HG03571 (cell line): Measurements from ENCODE around the gene MYL11.
"Not testable (repeated sequence)": the region's sequence is repeated elsewhere in the genome, so short reads cannot be mapped to it uniquely, and the experiment has no call there.

ENCODE experiments used
- ATAC-seq: cut with Tn5 transposase; IDR thresholded peaks from one replicate; pipeline ENCODE4 v1.9.1; 2021; ENCODE audit not compliant: unreplicated experiment

MYL11 gene, protein sequence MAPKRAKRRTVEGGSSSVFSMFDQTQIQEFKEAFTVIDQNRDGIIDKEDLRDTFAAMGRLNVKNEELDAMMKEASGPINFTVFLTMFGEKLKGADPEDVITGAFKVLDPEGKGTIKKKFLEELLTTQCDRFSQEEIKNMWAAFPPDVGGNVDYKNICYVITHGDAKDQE

DNA sequence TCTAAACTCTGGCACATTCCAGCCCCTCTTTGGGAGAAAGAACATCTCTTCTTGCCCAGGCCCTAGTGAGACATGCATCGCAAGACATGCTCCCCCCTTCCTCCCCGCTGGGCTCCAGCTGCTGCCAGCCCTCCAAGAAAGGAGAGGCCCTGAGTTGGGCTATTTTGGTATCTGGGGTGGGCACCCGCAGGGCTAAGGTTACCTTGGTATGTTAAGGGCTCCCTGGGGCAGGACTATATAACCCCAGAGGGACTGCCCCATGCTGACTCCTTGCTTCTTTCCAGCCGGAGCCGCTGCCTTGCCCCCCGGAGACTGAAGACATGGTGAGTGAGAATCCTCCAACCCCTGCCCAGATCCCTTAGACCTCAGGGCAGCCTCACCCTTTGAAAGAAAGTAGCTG is at the start of gene MYL11:
MYL11 (plus strand) TSS at position 265 of the 400 bp plus-strand sequence; CDS start at position 321, 56 bp downstream.
- ATAC-seq = no peak

DNA sequence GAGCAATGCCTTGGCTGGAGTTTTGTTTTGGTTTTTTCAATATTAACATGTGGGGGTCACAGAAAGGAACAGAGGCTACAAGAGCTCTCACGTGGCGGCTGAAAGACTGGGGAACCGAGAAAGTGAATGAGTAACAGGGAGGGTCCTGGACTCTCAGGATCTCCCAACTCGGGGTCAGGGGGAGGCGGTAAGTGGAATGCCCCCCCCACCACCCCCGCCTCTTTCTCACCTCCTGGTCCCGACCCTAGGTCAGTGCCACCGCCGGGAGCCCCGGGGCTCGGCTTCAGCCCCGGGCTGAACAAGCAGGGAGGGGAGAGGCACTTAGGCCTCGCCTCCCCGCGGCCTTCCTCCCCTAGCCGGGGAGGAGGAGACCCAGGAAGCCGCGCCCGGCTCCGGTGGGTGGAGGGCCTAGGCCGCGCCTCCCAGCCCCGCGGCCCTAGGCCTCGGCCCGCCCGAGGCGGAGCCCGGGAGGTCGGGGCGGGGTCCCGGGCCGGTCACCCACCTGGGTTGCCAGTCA is 40.1 kb upstream of the MYL11 start:
- ATAC-seq = peak; percentile 74

- peak; percentile 60 for ATAC-seq
Measured at GRCh38 chr16:30335028-30335597, 39.5 kb upstream of the MYL11 start.

- peak; percentile 22 for ATAC-seq
Measured at GRCh38 chr16:30335598-30336474, 38.8 kb upstream of the MYL11 start.

- ATAC-seq = not testable (repeated sequence)
Measured at GRCh38 chr16:30337964-30338357, 36.6 kb upstream of the MYL11 start.

GRCh38 chr16:30338715-30339114 is 35.9 kb upstream of the MYL11 start:
- not testable (repeated sequence) for ATAC-seq

DNA sequence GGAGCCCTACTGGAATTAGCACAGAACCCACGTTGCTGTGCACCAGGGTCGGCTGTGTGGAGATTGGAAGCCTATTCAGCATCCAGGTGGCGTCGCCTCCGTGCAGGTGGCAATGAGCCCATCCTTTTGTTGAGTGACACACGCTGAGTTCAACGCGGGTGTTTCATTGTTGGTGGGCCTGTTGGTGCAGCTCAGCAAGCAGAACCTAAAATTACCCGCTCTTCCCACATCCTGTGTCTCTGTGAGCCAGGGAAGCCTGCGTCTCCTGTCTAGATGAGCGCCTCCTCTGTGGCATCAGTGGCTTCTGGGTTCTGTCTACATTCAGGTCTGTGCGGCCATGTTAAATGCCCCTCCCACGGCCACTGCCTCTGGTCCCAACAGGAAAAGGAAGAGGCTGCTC is 34.0 kb upstream of the MYL11 start:
- ATAC-seq = no peak

DNA sequence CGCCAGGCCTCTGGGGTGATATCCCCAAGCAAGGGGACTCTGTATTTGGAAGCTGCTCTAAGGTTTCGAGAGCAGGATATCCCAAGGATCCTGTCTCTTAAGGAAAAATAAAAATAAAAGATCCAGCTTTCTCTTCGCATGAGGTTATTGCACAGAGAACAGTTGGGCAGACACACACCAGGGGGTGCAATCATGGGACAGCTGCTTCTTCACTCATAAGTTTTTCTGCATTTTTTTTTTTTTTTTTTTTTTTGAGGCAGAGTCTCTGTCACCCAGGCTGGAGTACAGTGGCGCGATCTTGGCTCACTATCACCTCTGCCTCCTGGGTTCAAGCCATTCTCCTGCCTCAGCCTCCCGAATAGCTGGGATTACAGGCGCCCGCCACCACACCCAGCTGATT is 32.6 kb upstream of the MYL11 start:
- ATAC-seq = not testable (repeated sequence)

DNA sequence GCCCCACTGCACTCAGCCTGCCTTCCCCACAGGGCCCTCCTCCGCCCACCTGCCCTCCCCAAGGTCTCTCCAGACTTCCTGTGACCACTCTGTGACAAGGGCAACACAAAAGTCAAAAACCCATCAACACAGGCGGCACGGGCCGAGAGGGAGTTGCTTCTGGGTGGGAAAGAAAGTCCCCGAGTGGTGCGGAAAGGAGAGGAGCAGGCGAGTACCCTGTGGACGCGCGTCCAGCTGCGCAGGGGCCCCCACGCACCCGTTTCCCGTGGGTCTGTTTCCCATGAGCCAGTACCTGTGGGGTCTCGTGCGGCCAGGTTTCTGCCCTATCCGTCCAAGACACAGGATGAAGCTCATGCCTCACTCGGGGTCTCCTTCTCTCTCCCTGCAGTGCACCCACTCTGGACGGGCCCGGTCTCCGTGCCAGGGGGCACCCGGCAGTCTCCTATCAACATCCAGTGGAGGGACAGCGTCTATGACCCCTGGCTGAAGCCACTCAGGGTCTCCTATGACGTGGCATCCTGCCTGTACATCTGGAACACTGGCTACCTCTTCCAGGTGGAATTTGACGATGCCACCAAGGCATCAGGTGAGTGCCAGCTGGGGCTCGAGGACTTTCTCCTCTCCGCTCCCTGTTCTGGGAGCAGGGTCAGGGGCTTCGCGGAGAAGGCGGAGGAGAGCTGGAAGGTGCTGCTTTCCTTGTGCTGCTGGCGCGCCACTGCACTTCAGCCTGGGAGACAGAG is 31.7 kb upstream of the MYL11 start:
- ATAC-seq = no peak

DNA sequence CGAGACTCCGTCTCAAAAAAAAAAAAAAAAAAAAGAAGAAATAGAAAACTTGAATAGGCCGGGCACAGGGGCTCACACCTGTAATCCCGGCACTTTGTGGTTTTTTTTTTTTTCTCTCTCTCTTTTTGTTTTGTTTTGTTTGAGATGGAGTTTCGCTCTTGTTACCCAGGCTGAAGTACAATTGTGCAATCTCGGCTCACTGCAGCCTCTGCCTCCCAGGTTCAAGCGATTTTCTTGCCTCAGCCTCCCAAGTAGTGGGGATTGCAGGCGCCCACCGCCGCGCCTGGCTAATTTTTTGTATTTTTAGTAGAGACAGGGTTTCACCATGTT is 31.1 kb upstream of the MYL11 start:
- ATAC-seq = not testable (repeated sequence)

GRCh38 chr16:30346286-30346685 is 28.3 kb upstream of the MYL11 start:
- ATAC-seq = no peak

- ATAC-seq = no peak
Measured at GRCh38 chr16:30348113-30348512, 26.5 kb upstream of the MYL11 start.

DNA sequence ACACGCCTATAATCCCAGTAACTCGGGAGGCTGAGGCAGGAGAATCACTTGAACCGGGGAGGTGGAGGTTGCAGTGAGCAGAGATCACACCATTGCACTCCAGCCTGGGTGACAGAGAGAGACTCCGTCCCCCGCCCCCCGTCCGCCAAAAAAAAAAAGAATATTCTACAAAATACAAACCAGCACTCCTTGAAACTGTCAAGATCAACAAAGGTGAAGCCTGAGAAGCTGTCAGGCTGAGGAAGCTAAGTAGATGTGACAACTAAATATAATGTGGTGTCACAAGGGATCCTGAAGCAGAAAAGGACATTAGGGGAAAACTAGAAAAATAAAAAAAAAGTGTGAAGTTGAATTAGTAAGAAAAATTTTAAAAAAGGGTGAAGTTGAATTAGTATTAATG is 25.7 kb upstream of the MYL11 start:
- no peak for ATAC-seq

GRCh38 chr16:30349675-30350074 is 24.9 kb upstream of the MYL11 start:
- ATAC-seq = no peak

DNA sequence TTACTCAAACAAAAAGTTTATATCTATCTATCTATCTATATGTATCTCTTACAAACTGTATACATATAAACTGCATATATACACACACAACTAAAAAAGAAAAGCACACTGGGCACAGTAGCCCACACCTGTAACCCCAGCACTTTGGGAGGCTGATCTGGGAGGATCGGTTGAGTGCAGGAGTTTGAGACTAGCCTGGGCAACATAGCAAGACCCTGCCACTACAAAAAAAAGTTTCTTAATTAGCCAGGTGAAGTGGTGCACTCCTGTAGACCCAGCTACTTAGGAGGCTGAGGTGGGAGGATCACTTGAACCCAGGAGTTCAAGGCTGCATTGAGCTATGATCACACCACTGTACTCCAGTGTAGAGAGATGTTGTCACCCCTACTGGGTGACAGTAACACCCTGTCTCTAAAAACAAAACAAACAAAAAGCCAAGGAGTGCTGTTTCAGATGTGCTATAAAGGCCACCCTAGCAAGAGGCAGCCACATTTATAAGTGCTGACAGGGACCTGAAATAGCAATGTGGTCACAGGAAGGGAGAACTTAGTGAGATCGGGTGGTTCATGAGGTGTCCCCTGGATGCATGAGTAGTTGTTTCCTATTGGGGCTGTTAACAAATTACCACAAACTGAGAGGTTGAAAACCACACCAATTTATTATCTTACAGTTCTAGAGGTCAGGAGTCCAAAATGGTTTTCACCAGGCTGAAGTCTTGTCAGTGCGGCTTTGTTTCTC is 24.3 kb upstream of the MYL11 start:
- ATAC-seq = no peak

DNA sequence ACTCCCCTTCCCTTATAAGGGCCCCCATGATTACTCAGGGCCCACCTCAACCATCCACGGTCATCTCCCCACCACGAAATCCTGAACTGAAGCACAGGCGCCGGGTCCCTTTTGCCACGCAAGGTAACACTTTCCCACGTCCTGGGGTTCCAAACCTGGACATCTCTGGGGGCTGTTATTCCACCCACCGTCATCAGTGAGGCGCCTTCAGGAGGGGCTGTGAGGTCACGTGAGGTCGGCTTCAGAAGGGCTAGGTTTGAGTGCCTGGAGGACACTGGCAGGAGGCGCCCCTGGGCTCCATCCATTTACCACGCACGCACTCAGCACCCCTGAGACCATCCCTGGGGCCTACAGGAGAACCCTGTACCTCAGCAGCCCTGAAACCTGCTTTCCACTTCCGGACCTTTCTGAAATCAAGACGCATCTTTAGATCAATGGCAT is 23.6 kb upstream of the MYL11 start:
- no peak for ATAC-seq

DNA sequence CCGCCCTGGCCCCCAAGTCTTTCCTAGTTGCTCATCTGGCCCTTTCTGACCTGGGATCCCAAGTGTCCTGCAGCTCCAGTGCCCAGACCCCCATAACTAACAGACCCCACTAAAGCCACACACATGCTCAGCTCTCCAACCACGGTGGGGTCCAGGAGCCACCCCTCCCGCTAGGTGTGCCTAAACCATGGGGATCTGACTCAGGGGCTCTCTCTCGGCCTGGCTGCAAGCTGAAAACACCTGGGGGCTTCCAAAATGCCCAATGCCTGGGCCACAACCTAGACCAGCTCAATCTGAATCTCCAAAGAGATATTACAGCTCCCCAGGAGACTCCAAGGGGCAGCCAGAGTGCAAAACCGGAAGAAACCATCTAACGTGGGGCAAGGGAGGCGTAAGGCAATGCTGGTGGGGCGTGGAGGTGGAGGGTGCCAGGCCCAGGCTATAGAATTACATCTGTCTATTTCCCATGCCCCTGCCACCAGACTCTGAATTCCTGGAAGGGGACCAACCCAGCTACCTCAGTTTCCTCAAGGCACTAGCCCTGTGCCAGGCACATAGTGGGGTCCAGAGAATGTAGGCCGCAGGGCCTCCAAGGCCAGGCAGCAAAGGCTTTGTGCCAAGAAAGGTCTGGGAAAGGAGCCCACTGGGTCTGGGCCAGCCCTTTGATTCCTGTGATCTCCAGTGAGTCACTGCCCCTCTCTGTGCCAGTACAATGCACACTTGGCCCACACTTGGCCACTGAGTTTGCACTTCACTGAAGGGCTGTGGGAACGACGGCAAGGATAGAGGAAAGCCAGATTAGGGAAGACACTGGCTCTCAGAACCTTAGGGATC is 22.8 kb upstream of the MYL11 start:
- ATAC-seq = no peak

GRCh38 chr16:30352488-30353401 is 21.9 kb upstream of the MYL11 start:
- no peak for ATAC-seq
